WI38 (cell line): ENCODE results near the gene RPS6KA4.

ENCODE experiments used
- H3K4me3 ChIP-seq: 2 replicates; pipeline ENCODE4 v1.5.1; 2011; ENCODE audit warnings: low read depth, mild to moderate bottlenecking, control low read depth, low read length
- TF ChIP-seq, protein P1 (sequence below): IDR thresholded peaks from 2 replicates; pipeline ENCODE4 v1.5.1; 2012; ENCODE audit warnings: low read depth, mild to moderate bottlenecking, control low read depth, low read length

The RPS6KA4 gene

GRCh38 chr11:64419257-64419790 is 60.4 kb downstream of the RPS6KA4 start:
- TF ChIP-seq, protein P1, sequence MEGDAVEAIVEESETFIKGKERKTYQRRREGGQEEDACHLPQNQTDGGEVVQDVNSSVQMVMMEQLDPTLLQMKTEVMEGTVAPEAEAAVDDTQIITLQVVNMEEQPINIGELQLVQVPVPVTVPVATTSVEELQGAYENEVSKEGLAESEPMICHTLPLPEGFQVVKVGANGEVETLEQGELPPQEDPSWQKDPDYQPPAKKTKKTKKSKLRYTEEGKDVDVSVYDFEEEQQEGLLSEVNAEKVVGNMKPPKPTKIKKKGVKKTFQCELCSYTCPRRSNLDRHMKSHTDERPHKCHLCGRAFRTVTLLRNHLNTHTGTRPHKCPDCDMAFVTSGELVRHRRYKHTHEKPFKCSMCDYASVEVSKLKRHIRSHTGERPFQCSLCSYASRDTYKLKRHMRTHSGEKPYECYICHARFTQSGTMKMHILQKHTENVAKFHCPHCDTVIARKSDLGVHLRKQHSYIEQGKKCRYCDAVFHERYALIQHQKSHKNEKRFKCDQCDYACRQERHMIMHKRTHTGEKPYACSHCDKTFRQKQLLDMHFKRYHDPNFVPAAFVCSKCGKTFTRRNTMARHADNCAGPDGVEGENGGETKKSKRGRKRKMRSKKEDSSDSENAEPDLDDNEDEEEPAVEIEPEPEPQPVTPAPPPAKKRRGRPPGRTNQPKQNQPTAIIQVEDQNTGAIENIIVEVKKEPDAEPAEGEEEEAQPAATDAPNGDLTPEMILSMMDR: no peak

GRCh38 chr11:64419818-64420485 is 61.0 kb downstream of the RPS6KA4 start:
- TF ChIP-seq, protein P1: no peak
- H3K4me3 ChIP-seq: no peak overlapping the region

More at GRCh38 chr11:64419257-64419790, 60.4 kb downstream of the RPS6KA4 start:
- no peak overlapping the region for H3K4me3 ChIP-seq
